OCI-LY3 (cell line): ENCODE measurements around the gene SLC2A14.
"Not testable (repeated sequence)": the region's sequence is repeated elsewhere in the genome, so short reads cannot be mapped to it uniquely, and the experiment has no call there.

ENCODE experiments used
- CTCF ChIP-seq: fragments of 200-600, 300-600 bp; sonication (generic); IDR thresholded peaks from 2 replicates; pipeline ENCODE4 v1.5.1; 2014; ENCODE audit warnings: antibody characterized with exemption, low read length, low read depth
- EZH2phosphoT487 ChIP-seq: fragments of 200-600 bp; shearing (Covaris generic); IDR thresholded peaks from 2 replicates; pipeline ENCODE4 v1.6.1; 2018; ENCODE audit warnings: antibody characterized with exemption, mixed run types, low read depth

- TF ChIP-seq CTCF, EZH2phosphoT487: not testable (repeated sequence)
These were observed 43.0 kb downstream of the SLC2A14 start for GRCh38 chr12:7829737-7830136.
